Stimulated activated CD8-positive, alpha-beta memory T cell treated with anti-CD3 and anti-CD28 coated beads, Interleukin-15, amount 100 ng/mL, for 1 hour (primary cell): ENCODE measurements around the gene FGFR3.
"Not testable (repeated sequence)": the region's sequence is repeated elsewhere in the genome, so short reads cannot be mapped to it uniquely, and the experiment has no call there.

Source experiments
- DNase-seq: peaks from one replicate; pipeline ENCODE4 v3.0.0-alpha.2; 2020; ENCODE audit warnings: low read depth

The FGFR3 gene

DNA sequence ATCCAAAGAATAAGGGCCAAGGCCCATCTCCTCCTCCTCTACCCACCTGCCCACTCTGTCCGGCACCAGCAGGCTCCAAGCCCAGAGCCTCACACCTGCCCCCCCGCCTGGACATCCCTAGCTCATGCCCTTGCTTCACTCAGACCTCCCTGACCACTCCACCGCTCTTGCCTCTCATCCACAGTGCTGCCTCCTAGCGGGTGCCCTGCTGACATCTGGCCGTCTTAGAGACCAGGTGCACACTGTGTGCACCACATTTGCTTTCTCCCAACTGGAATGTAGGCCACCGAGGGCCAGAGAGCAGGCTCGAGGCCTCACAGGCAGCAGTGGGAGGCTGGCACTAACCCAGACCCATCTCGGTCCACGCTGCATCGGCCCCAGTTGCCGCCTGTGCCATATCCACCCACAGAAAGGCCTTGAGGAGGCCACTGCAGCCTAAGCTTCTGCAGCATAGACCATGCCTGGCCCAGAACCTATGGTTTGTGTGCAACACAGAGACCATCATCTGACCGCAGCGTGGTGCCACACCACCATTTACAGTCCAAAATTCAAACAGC is 49.3 kb downstream of the FGFR3 start:
- no peak for DNase-seq

- no peak for DNase-seq
Measured at GRCh38 chr4:1842993-1843448, 49.9 kb downstream of the FGFR3 start.

GRCh38 chr4:1843852-1844251 is 50.8 kb downstream of the FGFR3 start:
- DNase-seq, result no peak

DNA sequence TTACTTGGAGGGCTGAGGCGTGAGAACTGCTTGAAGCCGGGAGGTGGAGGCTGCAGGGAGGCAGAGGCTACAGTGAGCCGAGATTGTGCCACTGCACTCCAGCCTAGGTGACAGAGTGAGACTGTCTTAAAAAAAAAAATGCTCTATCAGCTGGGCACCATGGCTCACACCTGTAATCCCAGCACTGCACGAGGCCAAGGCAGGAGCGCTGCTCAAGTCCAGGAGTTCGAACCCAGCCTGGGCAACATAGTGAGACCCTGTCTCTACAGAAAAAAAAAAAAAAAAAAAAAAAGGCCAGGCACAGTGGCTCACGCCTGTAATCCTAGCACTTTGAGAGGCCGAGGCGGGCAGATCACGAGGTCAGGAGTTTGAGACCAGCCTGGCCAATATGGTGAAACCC is 51.5 kb downstream of the FGFR3 start:
- DNase-seq, result not testable (repeated sequence)

DNA sequence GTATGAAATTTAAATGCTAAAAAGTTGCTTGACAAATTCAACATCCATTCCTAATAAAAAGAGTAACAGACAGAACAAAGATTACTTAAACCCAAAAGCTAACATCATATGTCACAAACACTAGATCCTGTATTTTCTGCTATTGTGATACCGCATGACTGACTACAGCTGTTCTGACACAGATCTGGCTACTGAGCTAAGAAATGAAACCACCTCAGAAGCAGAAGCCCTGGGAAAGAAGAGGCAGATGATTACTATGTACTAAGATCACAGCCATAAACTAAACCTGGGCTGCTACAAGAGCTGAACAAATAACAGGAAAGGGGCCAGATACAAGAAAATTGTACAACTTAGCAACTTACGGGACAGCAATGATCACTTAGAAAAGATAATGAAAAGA is 53.5 kb downstream of the FGFR3 start:
- DNase-seq, result no peak

DNA sequence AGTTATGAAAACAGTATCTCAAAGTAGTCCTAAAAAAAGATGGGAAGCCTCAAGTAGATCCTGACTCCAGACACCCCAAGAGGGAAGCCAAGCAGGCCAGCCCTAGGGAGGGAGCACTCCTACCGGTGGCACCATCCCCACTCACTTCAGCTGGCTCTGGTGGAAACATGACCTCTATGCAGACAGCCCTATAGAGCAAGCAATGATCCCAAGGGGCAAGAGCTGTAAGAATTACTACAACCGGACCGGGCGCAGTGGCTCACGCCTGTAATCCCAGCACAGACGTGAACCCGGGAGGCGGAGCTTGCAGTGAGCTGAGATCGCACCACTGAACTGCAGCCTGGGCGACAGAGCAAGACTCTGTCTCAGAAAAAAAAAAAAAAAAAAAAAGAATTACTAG is 57.2 kb downstream of the FGFR3 start:
- no peak for DNase-seq

DNA sequence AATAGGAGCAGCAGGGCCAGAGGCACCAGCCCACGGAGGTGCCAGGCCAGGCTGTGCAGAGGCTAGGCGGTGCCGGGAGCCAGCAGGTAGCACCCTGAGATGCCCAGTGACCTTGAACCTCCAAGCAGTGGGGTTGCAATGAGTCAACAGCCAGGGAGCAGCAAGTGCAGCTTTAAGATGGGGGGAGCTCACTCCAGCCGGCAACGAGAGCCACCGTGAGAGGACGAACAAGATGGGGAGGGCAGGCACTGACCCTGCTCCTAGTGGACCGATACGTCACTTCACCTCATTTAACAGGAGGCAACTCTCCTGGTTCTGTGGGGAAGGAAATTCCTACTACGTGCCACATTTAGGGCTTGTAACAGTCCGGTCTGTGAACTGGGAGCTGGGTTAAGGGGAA is 58.1 kb downstream of the FGFR3 start:
- no peak for DNase-seq

GRCh38 chr4:1851575-1852410 is 58.7 kb downstream of the FGFR3 start:
- no peak for DNase-seq

GRCh38 chr4:1852904-1853623 is 60.0 kb downstream of the FGFR3 start:
- no peak for DNase-seq

GRCh38 chr4:1854752-1855151 is 61.7 kb downstream of the FGFR3 start:
- DNase-seq, result no peak

- DNase-seq, result no peak
Measured at GRCh38 chr4:1855333-1856070, 62.4 kb downstream of the FGFR3 start.

- DNase-seq, result peak; percentile 81
Measured at GRCh38 chr4:1856071-1856942, 63.2 kb downstream of the FGFR3 start, which contains the start of gene LETM1. Gene LETM1 (minus strand): TSS chr4:1856156. CDS start chr4:1855950, 206 bp downstream.

DNA sequence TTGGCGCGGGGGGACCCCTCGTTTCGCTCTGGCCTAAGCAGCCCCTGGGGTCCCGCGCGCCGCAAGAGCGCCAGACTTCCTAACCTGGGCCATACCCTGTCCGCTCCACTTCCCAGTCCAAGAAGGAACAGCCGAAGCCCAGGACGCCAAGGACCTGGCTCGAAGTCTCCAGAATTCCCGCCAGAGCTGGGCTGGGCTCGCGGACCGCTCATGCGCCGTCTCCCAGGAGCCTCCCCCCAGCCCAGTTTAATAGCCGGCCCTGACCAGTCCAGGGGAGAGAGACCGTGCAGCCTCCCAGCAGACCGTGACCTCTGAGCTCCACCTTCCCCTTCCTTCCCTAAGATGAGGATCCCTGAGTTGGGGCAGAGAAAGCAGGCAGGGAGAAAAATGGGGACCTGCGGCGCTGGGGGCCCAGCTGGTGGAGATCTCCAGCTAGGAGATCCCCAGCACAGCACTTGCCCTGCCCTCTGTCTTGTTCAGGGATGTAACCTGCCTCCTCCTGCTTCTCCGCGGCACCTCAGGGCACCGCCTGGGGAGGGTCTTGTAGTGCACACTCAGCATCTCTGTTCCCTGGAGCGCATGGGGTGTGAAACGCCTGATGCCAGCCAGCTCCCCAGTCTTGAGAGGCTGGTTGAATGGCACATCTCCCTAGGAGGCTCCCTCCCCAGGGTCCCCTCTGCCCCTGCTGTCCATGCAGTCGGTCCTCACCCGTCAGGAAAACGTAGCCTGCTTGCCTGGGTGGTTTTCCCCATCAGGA is 64.0 kb downstream of the FGFR3 start:
- no peak for DNase-seq

DNA sequence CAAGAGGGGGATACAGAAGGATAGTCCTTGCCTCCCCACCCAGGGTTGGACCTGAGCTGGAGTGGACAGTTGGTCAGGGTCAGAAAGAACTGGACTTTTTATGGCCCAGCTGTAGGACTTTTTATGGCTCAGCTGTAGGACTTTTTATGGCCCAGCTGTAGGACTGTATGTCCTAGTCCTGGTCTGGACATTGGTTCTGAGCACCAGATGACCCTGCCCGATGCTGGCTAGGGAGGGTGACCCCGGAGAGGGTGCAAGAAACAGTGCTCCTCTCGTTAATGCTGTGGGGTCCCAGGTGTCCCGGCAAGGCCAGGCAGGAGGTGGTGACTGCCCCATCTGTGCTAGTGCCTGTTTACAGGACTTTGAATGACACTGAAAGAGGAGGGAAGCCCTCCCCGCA is 64.8 kb downstream of the FGFR3 start:
- no peak for DNase-seq
